WERI-Rb-1 (cell line): ENCODE results near the gene TFB1M.
"Not testable (repeated sequence)": the region's sequence is repeated elsewhere in the genome, so short reads cannot be mapped to it uniquely, and the experiment has no call there.

ENCODE experiments used
- DNase-seq: peaks from one replicate; pipeline ENCODE4 v3.0.0-alpha.2; 2020
- H3K27ac ChIP-seq: fragments of 250-450 bp; sonication (Bioruptor Pico); 2 replicates; pipeline ENCODE4 v1.5.1; 2020; ENCODE audit warnings: mild to moderate bottlenecking, moderate library complexity
- H3K27me3 ChIP-seq: fragments of 250-450 bp; sonication (Bioruptor Pico); 2 replicates; pipeline ENCODE4 v1.5.1; 2021; ENCODE audit warnings: mild to moderate bottlenecking, low read depth, moderate library complexity; ENCODE audit not compliant: insufficient read depth, severe bottlenecking
- H3K36me3 ChIP-seq: fragments of 250-450 bp; sonication (Bioruptor Pico); 2 replicates; pipeline ENCODE4 v1.5.1; 2020; ENCODE audit warnings: mild to moderate bottlenecking, moderate library complexity
- H3K4me3 ChIP-seq: 2 replicates; pipeline ENCODE4 v1.5.1; 2011; ENCODE audit warnings: low read depth, mild to moderate bottlenecking, control low read depth, low read length
- H3K9me3 ChIP-seq: fragments of 250-450 bp; sonication (Bioruptor Pico); 2 replicates; pipeline ENCODE4 v1.5.1; 2021; ENCODE audit warnings: mild to moderate bottlenecking, moderate library complexity; ENCODE audit not compliant: severe bottlenecking
- TF ChIP-seq, protein P1 (sequence below): IDR thresholded peaks from 2 replicates; pipeline ENCODE4 v1.5.1; 2011; ENCODE audit warnings: low read depth, mild to moderate bottlenecking, control low read depth, inconsistent platforms, low read length

The TFB1M gene

DNA sequence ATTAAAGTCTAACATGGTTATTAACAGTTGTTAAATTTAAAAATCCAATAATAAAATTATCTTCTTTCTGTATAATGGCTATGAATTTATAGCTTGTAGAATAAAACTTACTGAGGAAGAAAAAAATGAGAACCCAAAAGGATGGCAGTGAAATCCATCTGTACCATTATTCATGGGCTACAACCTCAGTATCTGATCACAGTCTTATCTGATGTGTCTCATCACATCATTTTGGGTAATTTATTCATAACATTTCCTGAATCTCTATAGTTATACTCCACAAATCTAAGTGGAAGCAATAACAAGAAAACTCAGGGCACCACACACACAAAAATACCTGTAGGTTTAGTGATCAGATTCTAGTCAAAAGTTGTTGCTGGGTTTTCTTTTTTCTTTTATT lies 43.1 kb downstream of the TFB1M start:
- Histone ChIP-seq H3K4me3 (no peak overlapping the region), H3K36me3 (peaks cover 3% of the 10 kb centered on the region), H3K27me3 (no peaks in the 10 kb centered on the region), H3K9me3 (no peaks in the 10 kb centered on the region), H3K27ac (peak overlapping the region; percentile 94)
- TF ChIP-seq, protein P1, sequence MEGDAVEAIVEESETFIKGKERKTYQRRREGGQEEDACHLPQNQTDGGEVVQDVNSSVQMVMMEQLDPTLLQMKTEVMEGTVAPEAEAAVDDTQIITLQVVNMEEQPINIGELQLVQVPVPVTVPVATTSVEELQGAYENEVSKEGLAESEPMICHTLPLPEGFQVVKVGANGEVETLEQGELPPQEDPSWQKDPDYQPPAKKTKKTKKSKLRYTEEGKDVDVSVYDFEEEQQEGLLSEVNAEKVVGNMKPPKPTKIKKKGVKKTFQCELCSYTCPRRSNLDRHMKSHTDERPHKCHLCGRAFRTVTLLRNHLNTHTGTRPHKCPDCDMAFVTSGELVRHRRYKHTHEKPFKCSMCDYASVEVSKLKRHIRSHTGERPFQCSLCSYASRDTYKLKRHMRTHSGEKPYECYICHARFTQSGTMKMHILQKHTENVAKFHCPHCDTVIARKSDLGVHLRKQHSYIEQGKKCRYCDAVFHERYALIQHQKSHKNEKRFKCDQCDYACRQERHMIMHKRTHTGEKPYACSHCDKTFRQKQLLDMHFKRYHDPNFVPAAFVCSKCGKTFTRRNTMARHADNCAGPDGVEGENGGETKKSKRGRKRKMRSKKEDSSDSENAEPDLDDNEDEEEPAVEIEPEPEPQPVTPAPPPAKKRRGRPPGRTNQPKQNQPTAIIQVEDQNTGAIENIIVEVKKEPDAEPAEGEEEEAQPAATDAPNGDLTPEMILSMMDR, result no peak
- no peak for DNase-seq

DNA sequence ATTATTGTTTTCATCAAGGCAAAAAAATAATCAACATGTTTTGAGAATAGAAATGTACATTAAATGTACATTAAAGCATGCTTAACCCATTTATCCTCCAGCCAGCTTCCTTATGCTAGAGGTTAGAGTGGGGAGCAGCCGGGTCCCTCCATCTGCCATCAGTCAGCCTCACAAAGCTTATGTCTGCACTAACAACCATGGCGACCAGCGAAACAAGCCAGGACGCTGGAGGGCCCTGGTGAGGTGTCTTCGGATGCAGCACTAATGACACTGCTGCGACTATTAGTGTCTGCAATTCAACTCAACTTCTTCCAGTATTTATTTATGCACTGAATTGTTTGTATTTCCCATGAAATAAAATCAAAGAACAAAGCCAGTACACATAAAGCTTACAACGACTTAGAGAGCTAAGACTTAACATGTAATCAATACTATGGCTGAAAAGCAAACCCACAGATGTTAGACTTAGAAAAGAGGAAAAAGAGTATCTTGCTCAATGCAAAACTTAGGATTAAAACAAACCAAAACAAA lies 43.7 kb downstream of the TFB1M start:
- H3K9me3 ChIP-seq, result no peaks in the 10 kb centered on the region
- H3K36me3 ChIP-seq, result peaks cover 3% of the 10 kb centered on the region
- DNase-seq, result peak; percentile 84
- peak overlapping the region; percentile 22 for H3K4me3 ChIP-seq
- TF ChIP-seq, protein P1, result peak; percentile 23; the same call in 1 of the 2 replicates
- H3K27me3 ChIP-seq, result no peaks in the 10 kb centered on the region
- peak overlapping the region; percentile 94 for H3K27ac ChIP-seq

DNA sequence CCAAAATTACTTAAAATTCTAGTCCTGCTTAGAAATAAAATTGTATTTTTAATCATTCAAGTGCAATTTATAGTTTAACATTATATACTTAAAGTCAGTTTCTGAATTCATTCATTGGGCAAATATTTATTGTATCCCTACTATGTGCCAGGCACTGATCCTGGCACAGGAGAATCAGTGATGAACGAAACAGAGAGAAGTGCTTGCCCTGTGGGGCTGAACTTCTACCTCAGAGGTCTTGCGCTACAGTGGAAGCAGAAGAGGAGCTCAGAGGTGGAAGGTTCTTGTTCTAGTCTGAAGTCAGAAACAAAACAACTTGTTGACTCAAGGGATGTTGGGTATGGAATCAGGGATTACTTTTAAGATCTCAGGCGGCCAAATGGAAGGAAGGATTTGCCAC lies 44.5 kb downstream of the TFB1M start:
- peaks cover 3% of the 10 kb centered on the region for H3K36me3 ChIP-seq
- H3K27ac ChIP-seq, result peak overlapping the region; percentile 94
- TF ChIP-seq, protein P1, result no peak

DNA sequence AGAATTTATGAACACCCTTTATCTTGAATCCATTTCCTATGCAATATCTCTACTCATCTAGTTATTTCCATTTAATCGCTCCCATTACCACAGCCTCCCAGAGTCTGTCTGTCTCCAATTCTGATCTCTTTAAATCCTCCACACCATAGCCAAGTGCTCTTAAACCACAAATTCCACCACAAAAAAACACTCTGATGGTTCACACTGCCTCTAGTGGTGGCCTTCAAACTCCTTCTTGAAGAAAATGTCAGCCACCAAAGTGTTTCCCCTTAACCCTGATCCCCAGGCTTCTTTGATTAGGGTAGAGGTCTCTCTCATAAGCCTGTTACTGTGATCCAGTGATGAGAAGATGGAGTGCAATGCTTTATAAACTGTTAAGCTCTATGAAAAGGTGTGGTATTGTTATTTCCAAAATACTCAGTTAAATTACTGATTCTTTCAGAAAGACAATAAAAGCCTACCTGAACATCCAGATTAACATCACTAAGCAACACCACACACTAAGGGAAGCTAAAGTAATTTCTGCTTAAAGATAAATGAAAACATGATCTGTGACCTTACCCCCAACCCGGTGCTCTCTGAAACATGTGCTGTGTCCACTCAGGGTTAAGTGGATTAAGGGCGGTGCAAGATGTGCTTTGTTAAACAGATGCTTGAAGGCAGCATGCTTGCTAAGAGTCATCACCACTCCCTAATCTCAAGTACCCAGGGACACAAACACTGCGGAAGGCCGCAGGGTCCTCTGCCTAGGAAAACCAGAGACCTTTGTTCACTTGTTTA lies 46.0 kb downstream of the TFB1M start:
- H3K4me3 ChIP-seq, H3K27me3 ChIP-seq, H3K9me3 ChIP-seq, H3K36me3 ChIP-seq: not testable (repeated sequence)
- peak; percentile 65 for DNase-seq
- peak overlapping the region; percentile 94 for H3K27ac ChIP-seq
- TF ChIP-seq, protein P1, result peak; percentile 68

More for the DNA sequence above, 44.5 kb downstream of the TFB1M start:
- Histone ChIP-seq H3K4me3 (no peak overlapping the region), H3K9me3 (no peaks in the 10 kb centered on the region), H3K27me3 (no peaks in the 10 kb centered on the region)
- DNase-seq, result no peak

DNA sequence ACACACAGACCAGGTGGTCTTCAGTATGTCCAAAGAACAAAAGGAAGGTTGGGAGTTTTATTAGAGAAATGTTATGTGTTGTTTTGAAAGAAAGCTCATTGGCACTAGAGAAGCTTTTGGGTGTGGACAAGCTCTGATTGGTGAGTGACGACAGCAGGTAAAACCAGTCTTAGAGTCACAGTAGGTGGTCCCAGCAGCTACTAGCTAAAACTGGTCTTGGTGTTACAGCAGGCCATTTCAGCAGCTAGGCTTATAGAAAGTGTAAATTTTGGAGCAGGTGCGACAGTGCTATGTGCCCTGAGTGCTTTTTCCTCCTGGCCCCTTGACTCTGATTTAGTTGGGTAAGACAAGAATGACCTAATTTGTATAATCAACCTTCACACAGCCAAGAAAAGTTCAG lies 46.9 kb downstream of the TFB1M start:
- TF ChIP-seq, protein P1, result no peak
- DNase-seq, result no peak
- Histone ChIP-seq H3K36me3 (peaks cover 3% of the 10 kb centered on the region), H3K9me3 (no peaks in the 10 kb centered on the region), H3K27ac (peak overlapping the region; percentile 94), H3K4me3 (no peak overlapping the region), H3K27me3 (no peaks in the 10 kb centered on the region)
